Fibroblast of peridontal ligament (primary cell): ENCODE results near the gene FBXW4.

Experiments used
- DNase-seq: peaks from one replicate; pipeline ENCODE4 v3.0.0-alpha.2; 2010; ENCODE audit errors: extremely low read depth

Gene FBXW4

GRCh38 chr10:101566333-101567164 is 128.4 kb downstream of the FBXW4 start:
- DNase-seq = no peak

GRCh38 chr10:101565936-101566332 is 129.0 kb downstream of the FBXW4 start:
- no peak for DNase-seq

GRCh38 chr10:101565370-101565900 is 129.5 kb downstream of the FBXW4 start:
- no peak for DNase-seq

- DNase-seq = no peak
Measured at GRCh38 chr10:101564490-101564991, 130.4 kb downstream of the FBXW4 start.

GRCh38 chr10:101563497-101564040 is 131.4 kb downstream of the FBXW4 start:
- no peak for DNase-seq

- DNase-seq = no peak
Measured at GRCh38 chr10:101563007-101563406, 132.0 kb downstream of the FBXW4 start.

- no peak for DNase-seq
Measured at GRCh38 chr10:101562231-101562630, 132.7 kb downstream of the FBXW4 start.

- DNase-seq = no peak
Measured at GRCh38 chr10:101561068-101561915, 133.7 kb downstream of the FBXW4 start.
